Immature natural killer cell (primary cell): ENCODE data around the gene PLCL1. TPM values are rescaled to one million over a fixed set of nuclear protein-coding genes. Genes with fewer than 3 reads are reported as not detected.
"Not testable (repeated sequence)": the region's sequence is repeated elsewhere in the genome, so short reads cannot be mapped to it uniquely, and the experiment has no call there.

Experiments
- DNase-seq, 3 donors: peaks; one replicate each; pipeline ENCODE4 v3.0.0; 2022; ENCODE audit warnings: mixed read lengths in 1 of 3
- H3K27ac Mint-ChIP-seq, 6 donors: one replicate each; pipeline ENCODE4 v1.8.0; 2020; ENCODE audit warnings: mixed read lengths in 6 of 6, mild to moderate bottlenecking in 5 of 6, inconsistent platforms in 4 of 6, moderate library complexity in 3 of 6
- H3K27me3 Mint-ChIP-seq, 3 donors: one replicate each; pipeline ENCODE4 v1.8.0; 2020 to 2021; ENCODE audit warnings: low read depth in 3 of 3, mild to moderate bottlenecking in 3 of 3, mixed read lengths in 3 of 3, moderate library complexity in 3 of 3, inconsistent platforms in 1 of 3
- H3K36me3 Mint-ChIP-seq, 3 donors: one replicate each; pipeline ENCODE4 v1.8.0; 2020; ENCODE audit warnings: mixed read lengths in 3 of 3, inconsistent platforms in 2 of 3, mild to moderate bottlenecking in 2 of 3
- H3K4me1 Mint-ChIP-seq, 2 donors: one replicate each; pipeline ENCODE4 v1.8.0; 2020; ENCODE audit warnings: inconsistent platforms in 2 of 2, mild to moderate bottlenecking in 2 of 2, mixed read lengths in 2 of 2, moderate library complexity in 1 of 2
- H3K4me3 Mint-ChIP-seq, 5 donors: one replicate each; pipeline ENCODE4 v1.8.0; 2020; ENCODE audit warnings: mild to moderate bottlenecking in 5 of 5, mixed read lengths in 5 of 5, inconsistent platforms in 3 of 5, moderate library complexity in 3 of 5
- H3K9me3 Mint-ChIP-seq, 6 donors: one replicate each; pipeline ENCODE4 v1.8.0; 2020; ENCODE audit warnings: mild to moderate bottlenecking in 6 of 6, mixed read lengths in 6 of 6, inconsistent platforms in 4 of 6, moderate library complexity in 3 of 6
- polyA plus RNA-seq, 3 donors: library from polyadenylated mRNA; unstranded; fragments of 300-500 nt; fragmentation: Illumina TruSeq; gene quantifications; one replicate each; pipeline ENCODE4 v1.2.3, GENCODE V29; 2021

The PLCL1 gene
- polyA plus RNA-seq, 3 donors from 2014 or later: 0.51 to 0.53 TPM; not detected in 1

DNA sequence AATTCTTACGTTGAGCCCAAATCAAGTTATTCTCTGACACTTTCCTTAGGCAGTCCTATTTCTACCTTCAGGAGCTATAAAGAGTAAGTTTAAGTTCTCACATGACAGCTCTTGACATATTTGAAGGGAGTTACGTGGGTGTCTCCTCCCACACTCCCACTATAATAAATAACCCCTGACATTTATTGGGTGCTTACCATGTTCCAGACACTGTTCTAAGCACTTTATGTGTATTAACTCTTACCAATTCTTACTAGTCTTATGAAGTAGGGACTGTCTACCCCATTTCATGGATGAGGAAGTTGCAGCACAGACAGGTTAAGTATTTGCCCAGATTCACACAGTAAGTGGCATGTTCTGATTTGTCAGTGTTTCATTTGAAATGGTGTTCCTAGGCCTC, 17.9 kb downstream of the PLCL1 start:
- Mint-ChIP-seq H3K27me3 (peaks cover 2 to 4% (median 2%) of the 10 kb centered on the region in 3 donors), H3K27ac (no peak overlapping the region), H3K4me3 (no peak overlapping the region), H3K4me1 (no peaks in the 10 kb centered on the region), H3K9me3 (peaks cover 0 to 1% (median 0%) of the 10 kb centered on the region in 6 donors), H3K36me3 (no peaks in the 10 kb centered on the region)
- DNase-seq: no peak

DNA sequence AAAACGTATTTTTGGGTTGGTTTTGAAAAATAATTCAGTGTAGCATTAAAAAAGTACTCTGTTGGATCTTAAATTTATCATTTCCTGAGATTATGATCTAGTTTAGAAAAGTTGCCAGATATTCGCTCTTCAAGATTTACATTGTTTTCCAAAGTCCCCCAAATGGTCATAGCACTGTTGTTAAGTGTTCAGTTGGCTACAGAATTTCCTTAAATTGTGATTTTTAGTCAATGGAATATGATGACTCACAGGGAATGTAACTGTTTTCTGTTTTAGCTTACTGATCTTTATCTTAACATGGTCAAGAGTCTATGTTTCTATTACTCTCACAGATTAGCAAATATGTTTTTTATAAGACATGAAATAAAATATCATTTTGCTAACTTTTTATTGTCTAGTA, 23.2 kb downstream of the PLCL1 start:
- Mint-ChIP-seq H3K4me1 (no peaks in the 10 kb centered on the region), H3K27ac (no peak overlapping the region), H3K27me3 (peaks cover 0 to 2% (median 0%) of the 10 kb centered on the region in 3 donors), H3K4me3 (no peak overlapping the region), H3K36me3 (no peaks in the 10 kb centered on the region), H3K9me3 (peaks cover 0 to 4% (median 0%) of the 10 kb centered on the region in 6 donors)
- no peak for DNase-seq

DNA sequence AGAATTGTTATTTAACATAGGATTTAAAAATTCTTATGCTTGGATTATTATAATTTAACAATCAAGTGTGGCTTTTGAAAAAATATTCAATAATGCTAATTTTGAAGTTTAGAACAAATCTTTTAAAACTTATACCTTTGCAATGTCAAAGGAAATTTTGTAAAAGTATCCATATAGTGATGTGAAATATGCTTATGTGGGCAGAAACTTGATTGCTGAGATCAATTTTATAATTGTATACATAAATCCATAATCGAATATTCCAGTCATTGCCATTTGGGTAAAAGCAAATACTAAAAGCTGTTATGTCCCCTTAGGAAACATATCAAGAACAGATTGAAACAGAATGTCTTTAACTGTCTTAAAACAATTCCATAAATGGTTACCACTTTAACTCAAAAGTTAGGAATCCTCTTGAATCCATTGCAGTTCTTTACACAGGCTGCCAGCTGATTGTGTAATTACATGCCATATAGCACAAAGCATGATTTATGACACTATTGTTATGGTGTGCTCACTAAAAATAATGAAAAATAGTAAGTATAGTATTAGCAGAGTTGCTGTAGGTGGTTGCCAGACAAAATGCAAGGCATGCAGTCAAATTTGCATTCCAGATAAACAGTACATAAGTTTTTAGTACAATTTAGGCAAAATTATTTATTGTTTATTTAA, 24.2 kb downstream of the PLCL1 start:
- DNase-seq: no peak
- peaks cover 0 to 2% (median 0%) of the 10 kb centered on the region in 3 donors for H3K27me3 Mint-ChIP-seq
- H3K36me3 Mint-ChIP-seq: no peaks in the 10 kb centered on the region
- H3K4me3 Mint-ChIP-seq: no peak overlapping the region
- no peak overlapping the region for H3K27ac Mint-ChIP-seq
- no peaks in the 10 kb centered on the region for H3K4me1 Mint-ChIP-seq
- H3K9me3 Mint-ChIP-seq: peaks cover 0 to 4% (median under 1%) of the 10 kb centered on the region in 6 donors

DNA sequence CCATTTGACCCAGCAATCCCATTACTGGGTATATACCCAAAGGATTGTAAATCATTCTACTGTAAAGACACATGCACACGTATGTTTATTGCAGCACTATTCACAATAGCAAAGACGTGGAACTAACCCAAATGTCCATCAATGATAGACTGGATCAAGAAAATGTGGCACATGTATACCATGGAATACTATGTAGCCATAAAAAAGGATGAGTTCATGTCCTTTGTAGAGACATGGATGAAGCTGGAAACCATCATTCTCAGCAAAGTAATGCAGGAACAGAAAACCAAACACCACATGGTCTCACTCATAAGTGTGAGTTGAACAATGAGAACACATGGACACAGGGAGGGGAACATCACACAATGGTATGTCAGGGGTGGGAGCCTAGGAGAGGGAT, 30.4 kb downstream of the PLCL1 start:
- not testable (repeated sequence) for H3K27ac Mint-ChIP-seq, H3K27me3 Mint-ChIP-seq, H3K36me3 Mint-ChIP-seq, DNase-seq, H3K9me3 Mint-ChIP-seq, H3K4me3 Mint-ChIP-seq
- peaks cover 11 to 12% of the 10 kb centered on the region in 2 donors for H3K4me1 Mint-ChIP-seq

DNA sequence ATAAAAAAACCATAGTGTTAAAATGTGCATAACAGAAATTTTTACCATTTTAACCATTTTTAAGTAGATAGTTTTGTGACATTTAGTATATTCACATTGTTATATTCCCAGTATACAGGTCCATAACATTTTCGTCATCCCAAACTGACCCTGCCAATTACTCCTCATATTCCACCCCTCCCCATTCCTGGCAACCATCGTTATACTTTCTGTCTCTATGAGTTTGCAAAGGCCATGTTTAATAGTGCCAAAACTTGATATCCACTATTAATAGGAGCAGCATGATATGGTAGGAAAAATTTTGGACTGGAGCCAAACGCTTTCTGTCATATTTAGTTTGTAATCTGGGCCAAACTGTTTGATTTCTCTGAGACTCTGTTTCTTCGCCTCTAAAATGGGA, 30.9 kb downstream of the PLCL1 start:
- H3K36me3 Mint-ChIP-seq: no peaks in the 10 kb centered on the region
- peaks cover 0 to 4% (median 0%) of the 10 kb centered on the region in 6 donors for H3K9me3 Mint-ChIP-seq
- H3K27ac Mint-ChIP-seq: no peak overlapping the region
- peaks cover 11 to 12% of the 10 kb centered on the region in 2 donors for H3K4me1 Mint-ChIP-seq
- no peak overlapping the region for H3K4me3 Mint-ChIP-seq
- DNase-seq: no peak
- no peaks in the 10 kb centered on the region for H3K27me3 Mint-ChIP-seq

DNA sequence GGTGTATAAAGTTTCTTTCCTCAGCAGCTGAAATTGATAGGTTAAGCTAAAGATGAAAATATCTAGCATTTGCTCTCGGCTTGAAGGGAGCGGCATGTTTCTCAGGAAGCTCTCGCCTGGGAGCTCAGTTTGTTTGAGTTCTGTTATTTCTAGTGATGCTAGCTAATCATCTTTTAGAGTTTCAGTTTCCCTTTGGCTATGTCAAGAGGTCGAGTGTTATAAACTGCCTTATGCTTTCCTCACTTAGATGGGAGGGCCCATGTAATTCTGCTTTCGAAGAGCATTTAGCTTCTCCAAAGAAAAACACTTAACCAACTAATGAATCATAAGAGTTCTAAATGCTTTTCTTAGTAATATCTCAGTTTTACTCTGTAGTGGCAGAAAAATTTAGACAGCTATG, 33.6 kb downstream of the PLCL1 start:
- Mint-ChIP-seq H3K4me3 (peak overlapping the region in 4 of 5 donors; percentile 8 to 78 (median 56)), H3K27ac (peak overlapping the region in 4 of 6 donors; percentile 38 to 77 (median 56)), H3K36me3 (no peaks in the 10 kb centered on the region), H3K9me3 (peaks cover 0 to 1% (median 0%) of the 10 kb centered on the region in 6 donors), H3K4me1 (peaks cover 11 to 12% of the 10 kb centered on the region in 2 donors), H3K27me3 (no peaks in the 10 kb centered on the region)
- DNase-seq: peak in 1 of 3 donors; percentile 17

DNA sequence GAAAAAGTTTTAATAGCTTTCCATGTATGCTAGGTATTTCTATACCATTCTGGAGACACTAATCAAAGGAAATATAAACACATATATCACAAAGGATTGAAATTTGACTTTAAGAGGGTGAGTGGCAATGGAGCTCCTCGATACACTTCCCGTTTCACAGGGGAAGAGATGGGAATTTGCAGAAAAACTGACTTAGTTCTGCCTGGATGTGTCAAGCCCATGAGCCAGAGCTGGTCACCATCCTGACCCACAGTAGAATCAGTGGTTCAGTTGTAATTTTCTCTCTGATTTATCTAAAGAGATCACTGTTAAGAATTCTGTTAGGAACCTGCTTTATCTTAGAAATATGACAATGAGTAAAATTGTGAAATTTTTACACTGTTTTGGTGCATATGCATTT, 34.2 kb downstream of the PLCL1 start:
- Mint-ChIP-seq H3K9me3 (peaks cover 0 to 1% (median 0%) of the 10 kb centered on the region in 6 donors), H3K27me3 (no peaks in the 10 kb centered on the region), H3K4me3 (peak overlapping the region in 1 of 5 donors; percentile 78), H3K4me1 (peaks cover 11 to 12% of the 10 kb centered on the region in 2 donors), H3K27ac (no peak overlapping the region), H3K36me3 (no peaks in the 10 kb centered on the region)
- no peak for DNase-seq

DNA sequence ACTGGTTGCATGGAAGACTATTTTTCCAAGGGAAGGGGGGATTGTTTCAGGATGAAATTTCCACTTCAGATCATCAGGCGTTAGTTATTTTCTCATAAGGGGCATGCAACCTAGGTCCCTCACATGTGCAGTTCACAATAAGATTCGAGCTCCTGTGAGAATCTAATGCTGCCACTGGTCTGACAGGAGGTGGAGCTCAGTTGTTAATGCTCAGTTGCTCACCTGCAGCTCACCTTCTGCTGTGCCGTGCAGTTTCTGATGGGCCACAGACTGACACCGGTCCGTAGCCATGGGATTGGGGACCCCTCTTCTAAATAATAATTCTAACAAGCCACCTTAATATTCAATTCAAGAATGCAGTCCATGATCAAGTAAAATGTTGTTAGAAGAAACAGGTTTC, 34.9 kb downstream of the PLCL1 start:
- Mint-ChIP-seq H3K27me3 (no peaks in the 10 kb centered on the region), H3K4me1 (peaks cover 11 to 12% of the 10 kb centered on the region in 2 donors), H3K27ac (no peak overlapping the region), H3K9me3 (peaks cover 0 to 1% (median 0%) of the 10 kb centered on the region in 6 donors), H3K36me3 (no peaks in the 10 kb centered on the region), H3K4me3 (no peak overlapping the region)
- DNase-seq: no peak

DNA sequence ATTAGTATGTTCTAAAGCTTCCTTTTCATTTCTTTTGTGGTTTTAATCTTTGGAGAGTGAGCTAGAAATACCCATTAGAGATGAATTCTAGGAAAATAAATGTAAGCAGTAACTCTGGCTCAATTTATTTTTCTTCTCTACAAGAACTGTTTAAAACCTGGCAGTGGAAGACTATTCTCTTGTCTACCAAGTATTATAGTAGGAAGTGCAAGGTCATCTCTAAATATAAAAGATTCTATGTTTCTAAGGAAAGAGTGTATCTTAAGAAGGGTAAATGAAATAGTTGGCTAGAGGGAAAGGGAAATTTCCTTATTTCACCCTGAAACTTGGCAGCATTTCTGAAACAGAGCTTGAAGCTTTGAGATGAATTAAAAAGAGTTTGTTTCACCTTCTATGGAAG, 35.5 kb downstream of the PLCL1 start:
- Mint-ChIP-seq H3K9me3 (peaks cover 0 to 1% (median 0%) of the 10 kb centered on the region in 6 donors), H3K27me3 (peaks cover 0 to under 1% (median 0%) of the 10 kb centered on the region in 3 donors), H3K4me3 (no peak overlapping the region), H3K27ac (no peak overlapping the region), H3K4me1 (peaks cover 11 to 12% of the 10 kb centered on the region in 2 donors), H3K36me3 (no peaks in the 10 kb centered on the region)
- DNase-seq: no peak

DNA sequence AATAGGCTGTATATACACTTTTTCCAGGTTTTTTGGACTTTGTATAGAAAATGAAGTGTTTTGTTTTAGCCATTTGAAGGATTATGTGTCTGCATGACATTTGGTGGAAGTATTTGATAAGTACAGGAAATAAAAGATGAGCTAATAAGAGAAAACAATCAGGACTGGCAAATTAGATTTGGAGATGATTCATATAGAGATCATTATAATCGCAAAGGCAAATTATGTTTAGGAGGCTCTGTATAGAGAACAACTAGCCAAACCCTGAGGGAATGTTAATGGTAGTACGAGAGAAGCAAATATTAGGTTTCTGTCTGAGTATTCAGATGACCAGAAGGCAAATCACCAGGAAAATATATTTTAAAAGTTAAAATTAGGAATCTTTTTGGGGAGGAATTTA, 41.7 kb downstream of the PLCL1 start:
- H3K36me3 Mint-ChIP-seq: no peaks in the 10 kb centered on the region
- no peaks in the 10 kb centered on the region for H3K9me3 Mint-ChIP-seq
- H3K27me3 Mint-ChIP-seq: peaks cover 0 to 2% (median 0%) of the 10 kb centered on the region in 3 donors
- no peak for DNase-seq
- H3K4me1 Mint-ChIP-seq: no peaks in the 10 kb centered on the region
- no peak overlapping the region for H3K27ac Mint-ChIP-seq
- no peak overlapping the region for H3K4me3 Mint-ChIP-seq

DNA sequence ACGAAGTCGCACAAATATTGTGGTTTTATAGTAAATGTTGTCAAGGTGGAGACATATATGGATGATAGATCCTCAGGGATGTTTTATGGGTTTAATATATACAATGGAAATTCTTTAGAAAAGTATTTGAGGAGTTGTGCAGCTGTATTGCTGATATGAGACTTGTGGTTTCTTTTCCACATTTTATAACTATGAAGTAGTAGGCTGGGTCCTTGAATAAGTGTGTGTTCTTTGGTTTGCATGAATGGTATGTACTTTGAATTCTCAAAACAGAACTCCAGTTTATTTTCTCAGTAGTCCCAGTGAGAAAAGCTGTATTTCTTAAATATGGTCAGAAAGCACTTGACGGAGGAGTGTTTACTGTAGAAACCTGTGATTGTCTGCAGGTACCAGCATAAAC, 42.4 kb downstream of the PLCL1 start:
- Mint-ChIP-seq H3K27me3 (peaks cover 0 to 2% (median 0%) of the 10 kb centered on the region in 3 donors), H3K9me3 (no peaks in the 10 kb centered on the region), H3K27ac (no peak overlapping the region), H3K4me3 (no peak overlapping the region), H3K4me1 (no peaks in the 10 kb centered on the region), H3K36me3 (no peaks in the 10 kb centered on the region)
- DNase-seq: no peak

DNA sequence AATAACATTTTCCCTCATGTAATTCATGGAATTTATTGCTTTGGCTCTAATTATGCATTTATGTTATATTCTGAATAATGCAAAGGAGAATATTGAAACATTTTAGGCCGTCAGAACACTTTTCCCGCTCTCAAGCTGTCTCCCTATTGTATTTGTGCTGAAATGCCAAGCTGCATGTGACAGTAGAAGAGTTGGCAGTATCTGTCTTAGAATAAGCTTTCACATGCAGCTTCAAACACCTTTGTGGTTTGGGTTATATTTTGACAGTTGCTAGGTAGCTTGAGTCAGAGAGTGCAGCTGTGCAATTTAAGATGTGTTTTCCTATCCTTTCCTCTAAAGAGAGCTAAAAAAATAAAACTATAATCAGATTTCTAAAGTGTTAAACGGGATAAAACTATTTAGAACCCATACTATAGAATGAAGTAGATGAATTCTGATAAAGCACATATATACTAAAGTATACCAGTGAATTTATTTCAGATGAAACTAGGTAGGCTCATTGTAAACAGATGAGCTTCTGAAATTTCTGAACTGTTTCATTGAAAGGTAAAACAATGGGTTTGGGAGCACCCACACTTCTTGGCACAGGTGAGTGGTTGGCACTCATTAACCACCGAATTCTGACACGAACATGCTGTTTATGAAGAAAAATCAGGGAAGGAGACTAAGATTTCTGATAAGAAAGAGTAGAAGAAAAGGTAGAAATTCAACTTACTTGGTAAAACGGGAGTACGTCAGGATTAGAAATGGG, 43.4 kb downstream of the PLCL1 start:
- Mint-ChIP-seq H3K4me3 (no peak overlapping the region), H3K4me1 (no peaks in the 10 kb centered on the region), H3K9me3 (no peaks in the 10 kb centered on the region), H3K27me3 (peaks cover 0 to 3% (median 2%) of the 10 kb centered on the region in 3 donors), H3K36me3 (no peaks in the 10 kb centered on the region), H3K27ac (no peak overlapping the region)
- DNase-seq: no peak

DNA sequence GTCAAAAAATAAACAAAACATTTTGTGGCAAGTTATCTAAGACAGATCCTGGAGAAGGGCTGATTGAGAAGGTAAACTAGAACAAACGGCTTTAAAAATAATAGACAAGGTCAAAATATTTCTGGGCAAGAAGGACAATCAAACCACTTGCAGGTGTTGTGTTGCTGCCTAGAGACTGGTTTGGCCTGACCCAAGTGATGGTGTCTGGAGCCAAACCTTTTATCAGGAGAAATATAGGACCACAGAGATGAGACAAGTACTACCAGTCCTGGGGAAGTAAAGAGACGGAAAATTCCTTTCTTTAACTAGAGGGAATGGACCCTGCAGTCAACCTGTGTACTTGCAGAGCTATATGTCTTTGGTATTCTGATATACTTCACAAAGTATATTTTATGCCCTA, 44.2 kb downstream of the PLCL1 start:
- no peak overlapping the region for H3K27ac Mint-ChIP-seq
- H3K9me3 Mint-ChIP-seq: no peaks in the 10 kb centered on the region
- no peaks in the 10 kb centered on the region for H3K4me1 Mint-ChIP-seq
- no peak for DNase-seq
- H3K4me3 Mint-ChIP-seq: no peak overlapping the region
- no peaks in the 10 kb centered on the region for H3K36me3 Mint-ChIP-seq
- H3K27me3 Mint-ChIP-seq: peaks cover 0 to 3% (median 2%) of the 10 kb centered on the region in 3 donors

DNA sequence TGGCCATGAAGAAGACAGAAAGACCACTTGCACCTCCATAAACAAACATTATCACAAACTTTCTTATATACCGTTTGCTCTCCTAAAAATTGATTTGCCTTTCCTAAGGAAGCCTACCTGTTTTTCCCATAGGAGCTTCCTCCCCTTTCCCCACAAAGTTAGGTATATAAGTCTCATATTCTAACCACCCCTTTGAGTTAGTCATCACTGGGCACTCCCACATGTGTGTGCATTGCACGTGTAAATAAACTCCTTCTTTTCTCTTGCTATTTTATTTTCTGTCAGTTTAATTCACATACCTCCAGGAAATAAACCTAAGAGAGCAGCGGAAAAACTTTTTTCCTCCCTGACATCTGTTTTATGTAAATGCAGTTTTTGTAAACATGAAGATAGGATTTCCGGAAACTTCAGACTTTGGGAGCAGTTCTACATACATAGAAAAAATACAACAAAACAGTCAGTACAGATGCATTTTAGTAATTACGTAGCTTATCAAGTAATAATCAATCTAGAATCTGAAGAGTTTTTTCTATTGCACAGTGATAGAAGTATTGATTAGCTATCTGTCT, 46.6 kb downstream of the PLCL1 start:
- no peaks in the 10 kb centered on the region for H3K4me1 Mint-ChIP-seq
- H3K9me3 Mint-ChIP-seq: no peaks in the 10 kb centered on the region
- no peak overlapping the region for H3K27ac Mint-ChIP-seq
- H3K36me3 Mint-ChIP-seq: no peaks in the 10 kb centered on the region
- H3K4me3 Mint-ChIP-seq: no peak overlapping the region
- H3K27me3 Mint-ChIP-seq: peaks cover 0 to 5% (median 2%) of the 10 kb centered on the region in 3 donors
- no peak for DNase-seq
